Measurements from ENCODE around the gene SRC.

SRC gene

GRCh38 chr20:37360391-37361115 is 14.6 kb downstream of the SRC start:
- Histone ChIP-seq H3K9me3 (ENCODE audit: low read length) (no peaks in the 10 kb centered on the region), H3K27ac (ENCODE audit: low read depth, low read length, poor library complexity, severe bottlenecking) (no peak overlapping the region), H3F3A (ENCODE audit: insufficient read depth, low read length) (no peaks in the 10 kb centered on the region), H3K79me2 (ENCODE audit: insufficient read depth, low read length) (no peaks in the 10 kb centered on the region), H3K9ac (ENCODE audit: low read length) (no peak overlapping the region), H3K27me3 (ENCODE audit: insufficient read depth, low read length) (no peaks in the 10 kb centered on the region), H3K4me3 (ENCODE audit: low read depth, low read length, poor library complexity, severe bottlenecking) (no peak overlapping the region), H3K4me1 (ENCODE audit: insufficient read depth, low read length, severe bottlenecking) (no peaks in the 10 kb centered on the region), H4K20me1 (ENCODE audit: insufficient read depth, low read length) (no peaks in the 10 kb centered on the region), H3K36me3 (ENCODE audit: insufficient read depth, low read length) (no peaks in the 10 kb centered on the region), H2AFZ (ENCODE audit: low read length) (no peak overlapping the region), H3K4me2 (ENCODE audit: low read length) (no peak overlapping the region), H3K9me2 (ENCODE audit: low read depth, low read length) (no peaks in the 10 kb centered on the region)
- TF ChIP-seq CTCF (IDR thresholded peaks at IDR 0.05; ENCODE audit: low read length) (no peak), EZH2 (IDR thresholded peaks at IDR 0.05; ENCODE audit: borderline replicate concordance, low read length) (no peak)

DNA sequence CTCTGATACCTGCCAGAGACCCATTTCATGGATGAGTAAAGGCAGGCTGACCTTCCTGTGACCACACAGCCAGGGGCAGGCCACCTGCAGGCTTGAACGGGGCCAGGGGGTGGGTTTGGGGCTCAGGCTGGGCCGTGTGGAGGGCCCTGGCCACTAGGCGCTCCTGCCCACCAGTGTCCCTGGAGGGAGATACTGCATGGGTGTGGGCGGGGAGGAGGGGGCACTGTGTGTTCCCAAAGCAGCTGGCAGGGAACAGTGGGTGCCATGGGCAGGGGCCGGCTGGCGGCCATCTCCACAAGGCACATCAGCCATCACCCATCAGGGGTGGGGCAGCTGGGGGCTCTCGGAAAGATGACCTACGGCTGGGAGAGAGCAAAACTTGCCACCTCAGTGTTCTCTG is 15.4 kb downstream of the SRC start:
- Histone ChIP-seq H3K4me1 (ENCODE audit: insufficient read depth, low read length, severe bottlenecking) (no peaks in the 10 kb centered on the region), H3K36me3 (ENCODE audit: insufficient read depth, low read length) (no peaks in the 10 kb centered on the region), H3K4me3 (ENCODE audit: low read depth, low read length, poor library complexity, severe bottlenecking) (no peak overlapping the region), H4K20me1 (ENCODE audit: insufficient read depth, low read length) (no peaks in the 10 kb centered on the region), H3K27me3 (ENCODE audit: insufficient read depth, low read length) (no peaks in the 10 kb centered on the region), H3K79me2 (ENCODE audit: insufficient read depth, low read length) (no peaks in the 10 kb centered on the region), H3K9me3 (ENCODE audit: low read length) (no peaks in the 10 kb centered on the region), H3F3A (ENCODE audit: insufficient read depth, low read length) (no peaks in the 10 kb centered on the region), H3K9me2 (ENCODE audit: low read depth, low read length) (no peaks in the 10 kb centered on the region), H3K27ac (ENCODE audit: low read depth, low read length, poor library complexity, severe bottlenecking) (no peak overlapping the region), H2AFZ (ENCODE audit: low read length) (no peak overlapping the region), H3K9ac (ENCODE audit: low read length) (no peak overlapping the region), H3K4me2 (ENCODE audit: low read length) (no peak overlapping the region)
- TF ChIP-seq EZH2 (IDR thresholded peaks at IDR 0.05; ENCODE audit: borderline replicate concordance, low read length) (no peak), CTCF (IDR thresholded peaks at IDR 0.05; ENCODE audit: low read length) (no peak)

DNA sequence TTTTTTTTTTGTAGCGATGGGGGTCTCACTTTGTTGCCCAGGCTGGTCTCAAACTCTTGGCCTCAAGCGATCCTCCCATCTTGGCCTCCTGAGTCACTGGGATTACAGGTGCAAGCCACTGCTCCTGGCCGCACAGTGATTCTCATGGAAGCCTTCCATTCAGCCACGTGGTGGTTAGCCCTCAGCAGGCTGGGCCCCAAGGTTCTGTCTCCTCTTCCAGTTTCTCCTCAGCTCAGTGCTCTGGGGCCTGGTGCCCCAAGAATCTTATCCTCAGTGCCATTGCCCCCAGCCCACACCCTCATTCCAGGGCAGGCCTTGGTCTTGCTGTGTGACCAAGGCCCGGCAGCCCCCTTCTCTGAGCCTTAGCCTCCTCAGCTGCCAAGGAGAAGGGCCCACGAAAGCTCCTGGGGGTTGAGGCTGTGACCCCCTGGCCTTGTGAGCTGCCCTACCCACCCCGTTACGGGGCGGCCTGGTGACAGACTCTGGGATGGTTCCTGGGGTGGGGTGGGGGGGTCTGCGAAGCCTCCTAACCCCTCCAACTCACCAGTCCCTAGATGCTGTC is 16.4 kb downstream of the SRC start:
- Histone ChIP-seq H3K4me3 (ENCODE audit: low read depth, low read length, poor library complexity, severe bottlenecking) (no peak overlapping the region), H3K79me2 (ENCODE audit: insufficient read depth, low read length) (no peaks in the 10 kb centered on the region), H3K36me3 (ENCODE audit: insufficient read depth, low read length) (no peaks in the 10 kb centered on the region), H2AFZ (ENCODE audit: low read length) (no peak overlapping the region), H3F3A (ENCODE audit: insufficient read depth, low read length) (no peaks in the 10 kb centered on the region), H3K9me3 (ENCODE audit: low read length) (no peaks in the 10 kb centered on the region), H3K9ac (ENCODE audit: low read length) (no peak overlapping the region), H3K27me3 (ENCODE audit: insufficient read depth, low read length) (no peaks in the 10 kb centered on the region), H3K9me2 (ENCODE audit: low read depth, low read length) (no peaks in the 10 kb centered on the region), H4K20me1 (ENCODE audit: insufficient read depth, low read length) (no peaks in the 10 kb centered on the region), H3K27ac (ENCODE audit: low read depth, low read length, poor library complexity, severe bottlenecking) (no peak overlapping the region), H3K4me2 (ENCODE audit: low read length) (no peak overlapping the region), H3K4me1 (ENCODE audit: insufficient read depth, low read length, severe bottlenecking) (no peaks in the 10 kb centered on the region)
- TF ChIP-seq EZH2 (IDR thresholded peaks at IDR 0.05; ENCODE audit: borderline replicate concordance, low read length) (no peak), CTCF (IDR thresholded peaks at IDR 0.05; ENCODE audit: low read length) (no peak)

Measured in OCI-LY1 (cell line).